Cardiac muscle cell (in vitro differentiated cells and primary cell): Measurements from ENCODE around the gene PIH1D1. TPM values are rescaled to one million over a fixed set of nuclear protein-coding genes. Genes with fewer than 3 reads are reported as not detected.

Experiments
- DNase-seq, 2 donors: peaks; one replicate each; pipeline versions ENCODE4 v3.0.0 to v3.0.0-alpha.2; 2010 to 2017; ENCODE audit warnings: low read depth in 1 of 2, low spot score in 1 of 2
- H3K27ac ChIP-seq: fragments of 200-600 bp; sonication (generic); 2 replicates; pipeline ENCODE4 v1.5.1; 2016
- H3K27me3 ChIP-seq: fragments of 200-600 bp; sonication (generic); 2 replicates; pipeline ENCODE4 v1.6.0; 2016; ENCODE audit warnings: control low read depth
- H3K36me3 ChIP-seq: fragments of 200-600 bp; sonication (generic); 2 replicates; pipeline ENCODE4 v1.5.1; 2016; ENCODE audit warnings: control low read depth
- H3K4me1 ChIP-seq: fragments of 200-600 bp; sonication (generic); 2 replicates; pipeline ENCODE4 v1.8.1; 2017; ENCODE audit warnings: low read depth, mild to moderate bottlenecking, mixed run types
- H3K4me3 ChIP-seq: fragments of 200-600 bp; sonication (generic); 2 replicates; pipeline ENCODE4 v1.5.1; 2016; ENCODE audit warnings: mild to moderate bottlenecking
- H3K9me3 ChIP-seq: fragments of 200-600 bp; sonication (generic); 2 replicates; pipeline ENCODE4 v1.5.1; 2017; ENCODE audit warnings: low read depth, mild to moderate bottlenecking, control low read depth
- polyA plus RNA-seq: library from polyadenylated mRNA; unstranded; fragments of >200 nt; fragmentation: Nextera tagmentation; extraction: Ambion mirVana; gene quantifications from 2 replicates; pipeline ENCODE4 v1.2.1, GENCODE V29; 2016
- total RNA-seq: library from RNA; depleted of rRNA; stranded (reverse); fragments of >200 nt; gene quantifications from 2 replicates; pipeline ENCODE4 v1.2.3, GENCODE V29; 2016
- TF ChIP-seq, protein P1 (sequence below): IDR thresholded peaks from 2 replicates; pipeline ENCODE4 v1.5.1; 2012; ENCODE audit warnings: low read depth, mild to moderate bottlenecking, low read length

PIH1D1 gene
- total and polyA plus RNA-seq, 2 experiments from 2014 or later: 145 to 156 TPM

DNA sequence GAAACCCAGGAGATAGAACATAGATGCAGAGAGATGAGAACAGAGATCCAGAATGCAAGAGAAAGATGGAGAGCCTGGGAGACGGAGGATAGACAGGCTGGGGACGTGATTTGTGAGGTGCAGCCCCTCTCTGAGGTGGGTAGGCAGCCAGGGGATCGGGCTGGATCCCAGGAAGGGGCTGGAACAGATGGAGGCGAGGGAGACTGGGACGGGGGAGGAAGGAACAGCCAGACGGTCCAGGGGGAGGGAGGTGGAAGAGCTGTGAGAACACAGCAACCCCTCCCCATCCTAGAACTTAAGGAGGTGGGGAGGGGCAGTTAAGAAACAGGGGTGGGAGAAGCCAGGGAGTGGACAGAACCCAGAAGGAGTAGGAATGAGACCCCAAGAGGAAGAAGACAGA, 13.4 kb downstream of the PIH1D1 start:
- TF ChIP-seq, protein P1, sequence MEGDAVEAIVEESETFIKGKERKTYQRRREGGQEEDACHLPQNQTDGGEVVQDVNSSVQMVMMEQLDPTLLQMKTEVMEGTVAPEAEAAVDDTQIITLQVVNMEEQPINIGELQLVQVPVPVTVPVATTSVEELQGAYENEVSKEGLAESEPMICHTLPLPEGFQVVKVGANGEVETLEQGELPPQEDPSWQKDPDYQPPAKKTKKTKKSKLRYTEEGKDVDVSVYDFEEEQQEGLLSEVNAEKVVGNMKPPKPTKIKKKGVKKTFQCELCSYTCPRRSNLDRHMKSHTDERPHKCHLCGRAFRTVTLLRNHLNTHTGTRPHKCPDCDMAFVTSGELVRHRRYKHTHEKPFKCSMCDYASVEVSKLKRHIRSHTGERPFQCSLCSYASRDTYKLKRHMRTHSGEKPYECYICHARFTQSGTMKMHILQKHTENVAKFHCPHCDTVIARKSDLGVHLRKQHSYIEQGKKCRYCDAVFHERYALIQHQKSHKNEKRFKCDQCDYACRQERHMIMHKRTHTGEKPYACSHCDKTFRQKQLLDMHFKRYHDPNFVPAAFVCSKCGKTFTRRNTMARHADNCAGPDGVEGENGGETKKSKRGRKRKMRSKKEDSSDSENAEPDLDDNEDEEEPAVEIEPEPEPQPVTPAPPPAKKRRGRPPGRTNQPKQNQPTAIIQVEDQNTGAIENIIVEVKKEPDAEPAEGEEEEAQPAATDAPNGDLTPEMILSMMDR: no peak
- Histone ChIP-seq H3K4me3 (no peak overlapping the region), H3K9me3 (no peaks in the 10 kb centered on the region), H3K36me3 (no peaks in the 10 kb centered on the region), H3K27me3 (peaks cover 78% of the 10 kb centered on the region), H3K4me1 (no peaks in the 10 kb centered on the region), H3K27ac (no peak overlapping the region)
- no peak for DNase-seq

DNA sequence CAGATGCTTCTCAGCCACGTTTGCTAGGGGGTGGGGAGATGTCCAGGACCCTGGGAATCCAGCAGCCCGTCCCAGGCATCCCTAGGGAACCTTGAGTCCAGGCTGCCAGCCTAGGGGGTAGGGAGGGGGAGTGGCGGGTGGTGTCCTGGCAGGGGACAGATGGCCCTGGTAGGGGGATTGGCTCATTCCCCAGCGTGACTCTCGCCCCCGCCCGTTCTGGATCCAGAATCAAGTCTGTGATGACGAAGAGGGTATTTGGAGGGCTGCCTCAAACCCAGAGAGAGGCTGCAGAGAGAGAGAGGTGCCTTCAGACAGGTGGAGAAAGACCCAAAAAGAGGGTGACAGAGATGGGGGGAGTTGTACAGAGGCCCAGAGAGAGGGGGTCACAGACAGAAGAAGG, 14.4 kb downstream of the PIH1D1 start:
- no peaks in the 10 kb centered on the region for H3K36me3 ChIP-seq
- H3K4me3 ChIP-seq: no peak overlapping the region
- H3K9me3 ChIP-seq: no peaks in the 10 kb centered on the region
- H3K27me3 ChIP-seq: peaks cover 85% of the 10 kb centered on the region
- H3K4me1 ChIP-seq: no peaks in the 10 kb centered on the region
- TF ChIP-seq, protein P1: no peak
- H3K27ac ChIP-seq: no peak overlapping the region
- DNase-seq: no peak

DNA sequence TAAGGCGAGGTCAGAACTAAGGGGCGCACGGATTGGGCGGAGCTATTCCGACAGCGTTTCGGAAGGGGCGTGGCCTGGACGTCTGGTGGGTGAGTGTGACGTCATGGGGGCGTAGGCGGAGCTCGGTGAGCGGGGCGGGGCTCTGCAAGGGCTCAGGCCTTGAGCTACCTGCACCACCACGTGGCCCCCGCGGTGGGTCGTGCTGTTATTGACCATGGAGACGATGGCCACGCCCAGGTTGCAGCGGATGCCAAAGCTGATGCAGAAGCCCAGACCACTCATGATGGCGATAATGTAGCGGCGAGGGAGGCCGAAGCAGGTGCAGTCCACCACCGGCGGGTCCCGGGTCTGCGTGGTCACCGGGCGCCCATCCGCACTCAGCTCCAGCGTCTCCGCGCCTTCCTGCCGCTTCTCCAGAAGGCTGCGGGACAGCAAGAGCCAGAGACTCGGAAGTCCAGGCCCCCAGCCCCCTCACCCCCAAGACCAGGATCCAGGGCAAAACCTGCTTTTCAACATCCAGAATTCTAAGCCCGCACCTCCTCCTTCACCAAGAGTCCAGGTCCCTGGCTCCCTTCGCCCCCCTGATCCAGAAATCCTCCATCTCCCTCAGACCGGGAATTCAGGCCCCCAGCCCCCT, 15.1 kb downstream of the PIH1D1 start:
- no peak overlapping the region for H3K27ac ChIP-seq
- no peak overlapping the region for H3K4me3 ChIP-seq
- DNase-seq: peak in 1 of 2 donors; percentile 51

DNA sequence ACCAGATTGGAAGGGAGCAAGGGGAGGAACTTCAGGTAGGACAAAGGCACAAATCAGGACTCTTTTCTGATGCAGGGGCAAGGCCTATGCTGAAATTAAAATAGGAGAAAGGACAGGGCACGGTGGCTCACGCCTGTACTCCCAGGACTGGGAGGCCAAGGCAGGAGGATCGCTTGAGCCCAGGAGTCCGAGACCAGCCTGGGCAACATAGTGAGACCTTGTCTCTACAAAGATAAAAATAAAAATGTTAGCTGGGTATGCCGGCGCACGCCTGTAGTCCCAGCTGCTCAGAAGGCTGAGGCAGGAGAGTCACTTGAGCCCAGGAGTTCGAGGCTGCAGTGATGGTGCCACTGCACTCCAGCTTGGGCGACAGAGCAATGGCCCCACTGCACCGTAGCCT, 15.9 kb downstream of the PIH1D1 start:
- no peak for DNase-seq
- H3K4me3 ChIP-seq: no peak overlapping the region

More for the DNA sequence above, 15.1 kb downstream of the PIH1D1 start:
- peaks cover 84% of the 10 kb centered on the region for H3K27me3 ChIP-seq
- H3K4me1 ChIP-seq: no peaks in the 10 kb centered on the region
- TF ChIP-seq, protein P1: no peak
- no peaks in the 10 kb centered on the region for H3K9me3 ChIP-seq
- no peaks in the 10 kb centered on the region for H3K36me3 ChIP-seq

GRCh38 chr19:49434907-49435583, 16.6 kb downstream of the PIH1D1 start:
- Histone ChIP-seq H3K4me3 (no peak overlapping the region), H3K27ac (no peak overlapping the region), H3K27me3 (peaks cover 69% of the 10 kb centered on the region), H3K4me1 (no peaks in the 10 kb centered on the region), H3K9me3 (no peaks in the 10 kb centered on the region), H3K36me3 (no peaks in the 10 kb centered on the region)
- TF ChIP-seq, protein P1: no peak
- no peak for DNase-seq

More for the DNA sequence above, 15.9 kb downstream of the PIH1D1 start:
- H3K9me3 ChIP-seq: no peaks in the 10 kb centered on the region
- H3K36me3 ChIP-seq: no peaks in the 10 kb centered on the region
- TF ChIP-seq, protein P1: no peak
- H3K27ac ChIP-seq: no peak overlapping the region
- H3K27me3 ChIP-seq: peaks cover 75% of the 10 kb centered on the region
- no peaks in the 10 kb centered on the region for H3K4me1 ChIP-seq
